Heart right ventricle (tissue), 16 donors: Measurements from ENCODE around the gene AMOT. TPM values are rescaled to one million over a fixed set of nuclear protein-coding genes. Genes with fewer than 3 reads are reported as not detected.

ENCODE experiments used
- ATAC-seq, 8 donors: fragments of 200-7000 bp; cut with Tn5 transposase; one replicate each; pipeline ENCODE4 v1.9.1; 2020; ENCODE audit warnings: mild to moderate bottlenecking in 8 of 8, moderate library complexity in 8 of 8, moderate number of reproducible peaks in 1 of 8
- DNase-seq, 2 donors: peaks; one replicate each; pipeline ENCODE4 v3.0.0-alpha.2; 2020
- H3K27ac ChIP-seq, 10 donors: fragments of 200-600 bp; sonication (generic) in 2 of 10; one replicate each; pipeline versions ENCODE4 v1.5.0 to v1.8.0; 2020 to 2022; ENCODE audit warnings: mild to moderate bottlenecking in 3 of 10
- H3K27me3 ChIP-seq, 7 donors: fragments of 200-600 bp; one replicate each; pipeline ENCODE4 v1.8.0; 2021 to 2022; ENCODE audit warnings: mild to moderate bottlenecking in 2 of 7
- H3K36me3 ChIP-seq, 9 donors: fragments of 200-600 bp; sonication (generic) in 1 of 9; one replicate each; pipeline versions ENCODE4 v1.5.0 to v1.8.0; 2020 to 2022; ENCODE audit warnings: mild to moderate bottlenecking in 2 of 9
- H3K4me1 ChIP-seq, 9 donors: fragments of 200-600 bp; sonication (generic) in 1 of 9; one replicate each; pipeline versions ENCODE4 v1.5.0 to v1.8.0; 2020 to 2022; ENCODE audit warnings: mild to moderate bottlenecking in 4 of 9
- H3K4me3 ChIP-seq, 10 donors: fragments of 200-600 bp; sonication (generic) in 2 of 10; one replicate each; pipeline versions ENCODE4 v1.5.0 to v1.8.0; 2020 to 2022; ENCODE audit warnings: mild to moderate bottlenecking in 7 of 10, moderate library complexity in 2 of 10
- H3K9me3 ChIP-seq, 11 donors: fragments of 200-600 bp in 10 of 11; sonication (generic) in 2 of 11; one replicate each; pipeline versions ENCODE4 v1.5.0 to v1.8.0; 2013 to 2022; ENCODE audit warnings: mild to moderate bottlenecking in 2 of 11, control low read depth in 1 of 11, moderate library complexity in 1 of 11
- WGBS, 2 donors: extraction: QIAGEN DNeasy Blood & Tissue Kit; methylation state at CpG; one replicate each; pipeline ENCODE4 v1.1.7; 2013; ENCODE audit warnings: inconsistent platforms in 1 of 2; 5-methylcytosine and 5-hydroxymethylcytosine counted together
- intact Hi-C, 10 donors: fragments of 100-400 bp; cut with DNase I; formaldehyde crosslinking; loops; one replicate each; pipeline versions ENCODE4 v1.11.1 to v1.14.2; 2022
- polyA plus RNA-seq, 2 donors: library from polyadenylated mRNA; stranded (reverse); fragments of 200-250 nt; gene quantifications; one replicate each; pipeline ENCODE4 v1.2.3, GENCODE V29; 2013
- total RNA-seq, 10 donors: library from RNA; stranded (reverse); fragmentation: NEBNext Ultra II Directional in 3 of 10; extraction: Animal tissue kit (Norgen Biotek cat#: 25700) in 3 of 10; gene quantifications; one replicate each; pipeline versions ENCODE4 v1.2.1 to v1.2.4, GENCODE V29; 2021 to 2023
- TF ChIP-seq, protein P1 (sequence below), 9 donors: fragments of 200-600 bp; sonication (generic) in 2 of 9; IDR thresholded peaks; one replicate each; pipeline versions ENCODE4 v1.5.0 to v1.8.0; 2021 to 2022; ENCODE audit warnings: antibody characterized with exemption in 9 of 9, mild to moderate bottlenecking in 5 of 9, moderate library complexity in 1 of 9
- donor health status: Arrhythmogenic right ventricular cardiomyopathy.
- donor health status: ischemic (EF 13 %, LVEDD 7.1; RV severe dilation, severe dysfunction).
- donor health status: healthy with polysubstance abuse.
- donor health status: DM: no; HTN: yes; CAD: no.
- donor health status: DM: no; HTN: no; CAD: no.
- donor health status: ischemic (EF 25% LVEDD 6.9; RV normal size, moderate dysfunction).
- donor health status: ischemic (EF 25% LVEDD 5.7; RV mildly dilated, moderate dysfunction).
- donor health status: healthy.
- donor health status: DM: yes; HTN: yes; CAD: no.
- donor health status: Ischemic cardiomyopathy.
- donor health status: ischemic (EF 35%, LVEDD 5.7; RV mildly dilated, moderate dysfunction).
- donor health status: nonischemic (EF 11% LVEDD 7.7; RV severe dilation, severe dysfunction).
- donor health status: DM: yes; HTN: yes; CAD: no.
- donor health status: PGD.
- donor health status: ischemic (EF 29% LVEDD 5.4; RV normal size, mild dysfunction).
- donor health status: nonischemic (EF 23%, LVEDD 6.1; RV moderate dilation, normal function).

AMOT gene
- total and polyA plus RNA-seq, 12 donors = 0.62 to 10.8 (median 6.1) TPM

DNA sequence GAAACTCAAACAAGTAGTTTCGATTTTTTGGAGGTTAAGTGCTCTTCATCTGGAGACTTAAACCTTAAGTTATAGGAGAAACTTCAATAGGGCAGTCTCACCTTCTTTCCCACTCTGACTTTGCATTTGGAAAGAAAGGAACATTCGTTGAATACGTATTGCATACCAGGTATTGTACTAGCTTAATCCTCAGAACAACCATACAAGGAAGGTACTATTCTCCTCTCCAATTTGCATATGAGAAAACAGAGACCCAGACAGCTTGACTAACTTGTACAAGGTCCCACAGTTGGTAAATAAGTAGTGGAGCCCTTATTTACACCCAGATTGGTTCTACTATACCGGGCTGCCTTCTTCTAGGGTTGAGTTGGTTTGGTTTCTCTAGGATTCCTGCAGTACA is 32.6 kb downstream of the AMOT start:
- H3K4me1 ChIP-seq = no peaks in the 10 kb centered on the region
- DNase-seq (no peak), ATAC-seq (no peak)
- TF ChIP-seq, protein P1, sequence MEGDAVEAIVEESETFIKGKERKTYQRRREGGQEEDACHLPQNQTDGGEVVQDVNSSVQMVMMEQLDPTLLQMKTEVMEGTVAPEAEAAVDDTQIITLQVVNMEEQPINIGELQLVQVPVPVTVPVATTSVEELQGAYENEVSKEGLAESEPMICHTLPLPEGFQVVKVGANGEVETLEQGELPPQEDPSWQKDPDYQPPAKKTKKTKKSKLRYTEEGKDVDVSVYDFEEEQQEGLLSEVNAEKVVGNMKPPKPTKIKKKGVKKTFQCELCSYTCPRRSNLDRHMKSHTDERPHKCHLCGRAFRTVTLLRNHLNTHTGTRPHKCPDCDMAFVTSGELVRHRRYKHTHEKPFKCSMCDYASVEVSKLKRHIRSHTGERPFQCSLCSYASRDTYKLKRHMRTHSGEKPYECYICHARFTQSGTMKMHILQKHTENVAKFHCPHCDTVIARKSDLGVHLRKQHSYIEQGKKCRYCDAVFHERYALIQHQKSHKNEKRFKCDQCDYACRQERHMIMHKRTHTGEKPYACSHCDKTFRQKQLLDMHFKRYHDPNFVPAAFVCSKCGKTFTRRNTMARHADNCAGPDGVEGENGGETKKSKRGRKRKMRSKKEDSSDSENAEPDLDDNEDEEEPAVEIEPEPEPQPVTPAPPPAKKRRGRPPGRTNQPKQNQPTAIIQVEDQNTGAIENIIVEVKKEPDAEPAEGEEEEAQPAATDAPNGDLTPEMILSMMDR (IDR thresholded peaks at IDR 0.05) = no peak
- peaks cover 0 to 49% (median 0%) of the 10 kb centered on the region in 7 donors for H3K27me3 ChIP-seq
- peaks cover 0 to 28% (median 0%) of the 10 kb centered on the region in 9 donors for H3K36me3 ChIP-seq
- H3K9me3 ChIP-seq = no peaks in the 10 kb centered on the region
- intact Hi-C loops = no loop called here
- H3K27ac ChIP-seq = no peak overlapping the region
- H3K4me3 ChIP-seq = no peak overlapping the region
- WGBS, 2 donors = 90 to 93% methylated on average over 4 of the region's 4 CpGs

GRCh38 chrX:112803060-112803459 is 37.6 kb downstream of the AMOT start:
- TF ChIP-seq, protein P1 (IDR thresholded peaks at IDR 0.05) = no peak
- 92% methylated on average over 3 of the region's 3 CpGs for WGBS, 2 donors
- Histone ChIP-seq H3K4me3 (no peak overlapping the region), H3K27ac (no peak overlapping the region), H3K36me3 (peaks cover 0 to 27% (median 0%) of the 10 kb centered on the region in 9 donors), H3K9me3 (peaks cover 0 to 8% (median 0%) of the 10 kb centered on the region in 11 donors), H3K27me3 (peaks cover 0 to 45% (median 0%) of the 10 kb centered on the region in 7 donors), H3K4me1 (no peaks in the 10 kb centered on the region)
- DNase-seq = no peak
- intact Hi-C loops = no loop called here
- no peak for ATAC-seq

DNA sequence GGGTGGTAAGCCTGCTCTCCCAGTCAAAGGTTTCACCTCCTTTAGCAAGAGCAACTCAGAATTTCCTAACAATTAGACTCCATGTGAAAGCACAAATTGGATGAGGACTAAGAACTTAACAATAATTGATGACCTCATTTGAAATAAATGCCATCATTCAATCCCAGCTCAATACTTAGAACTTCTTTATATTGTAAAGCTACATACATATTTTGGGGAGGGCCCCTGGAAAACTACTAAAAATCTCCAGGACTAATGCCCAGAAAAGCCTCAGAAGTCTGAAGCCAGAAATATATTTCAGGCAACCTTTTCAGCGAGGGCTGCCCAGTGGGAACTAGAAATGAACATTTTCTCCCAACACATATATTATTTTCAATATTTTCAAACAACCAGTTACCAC is 38.1 kb downstream of the AMOT start:
- Histone ChIP-seq H3K36me3 (peaks cover 0 to 29% (median 0%) of the 10 kb centered on the region in 9 donors), H3K27ac (no peak overlapping the region), H3K4me3 (no peak overlapping the region), H3K4me1 (no peaks in the 10 kb centered on the region), H3K9me3 (peaks cover 0 to 8% (median 0%) of the 10 kb centered on the region in 11 donors), H3K27me3 (peaks cover 0 to 42% (median 0%) of the 10 kb centered on the region in 7 donors)
- intact Hi-C loops = no loop called here
- DNase-seq = no peak
- 85 to 88% methylated on average over 1 of the region's 1 CpG for WGBS, 2 donors
- TF ChIP-seq, protein P1 (IDR thresholded peaks at IDR 0.05) = no peak
- no peak for ATAC-seq

GRCh38 chrX:112800971-112801775 is 39.5 kb downstream of the AMOT start:
- Histone ChIP-seq H3K4me1 (no peaks in the 10 kb centered on the region), H3K9me3 (peaks cover 0 to 8% (median 0%) of the 10 kb centered on the region in 11 donors), H3K27ac (no peak overlapping the region), H3K4me3 (no peak overlapping the region), H3K36me3 (peaks cover 0 to 22% (median 0%) of the 10 kb centered on the region in 9 donors), H3K27me3 (peaks cover 0 to 39% (median 0%) of the 10 kb centered on the region in 7 donors)
- 92 to 93% methylated on average over 12 of the region's 12 CpGs for WGBS, 2 donors
- ATAC-seq (no peak), DNase-seq (no peak)
- intact Hi-C loops = no loop called here
- TF ChIP-seq, protein P1 (IDR thresholded peaks at IDR 0.05) = no peak
